Cardiac septum (tissue), 1 donor: ENCODE results near the gene ANKMY1. TPM values are rescaled to one million over a fixed set of nuclear protein-coding genes. Genes with fewer than 3 reads are reported as not detected.

ENCODE experiments used
- DNase-seq: peaks from one replicate; pipeline ENCODE4 v3.0.0-alpha.2; 2020; ENCODE audit warnings: low spot score
- intact Hi-C: fragments of 100-400 bp; cut with DNase I; formaldehyde crosslinking; loops from one replicate; pipeline ENCODE4 v1.14.0; 2022
- total RNA-seq: library from RNA; stranded (reverse); fragmentation: NEBNext Ultra II Directional; extraction: Animal tissue kit (Norgen Biotek cat#: 25700); gene quantifications from one replicate; pipeline ENCODE4 v1.2.1, GENCODE V29; 2021
- donor health status: DM: no; HTN: no; CAD: no.

Gene ANKMY1
- total RNA-seq, 1 donor from 2014 or later = 8.2 TPM

- intact Hi-C loops = no loop called here
- DNase-seq = peak; percentile 72
These were observed 98.2 kb downstream of the ANKMY1 start for GRCh38 chr2:240459401-240460252.

- intact Hi-C loops = no loop called here
- peak; percentile 75 for DNase-seq
These were observed 98.8 kb downstream of the ANKMY1 start for GRCh38 chr2:240458900-240459391.

- DNase-seq = peak; percentile 43
- intact Hi-C loops = no loop called here
These were observed 99.5 kb downstream of the ANKMY1 start for GRCh38 chr2:240458044-240458899.

- intact Hi-C loops = no loop called here
- DNase-seq = no peak
These were observed 100.4 kb downstream of the ANKMY1 start for GRCh38 chr2:240457223-240458043.

- intact Hi-C loops = no loop called here
- no peak for DNase-seq
These were observed 101.2 kb downstream of the ANKMY1 start for GRCh38 chr2:240456447-240457222.

GRCh38 chr2:240455647-240456446 is 101.9 kb downstream of the ANKMY1 start:
- no peak for DNase-seq
- intact Hi-C loops = no loop called here

GRCh38 chr2:240455272-240455646 is 102.5 kb downstream of the ANKMY1 start:
- no peak for DNase-seq
- intact Hi-C loops = no loop called here

- DNase-seq = no peak
- intact Hi-C loops = no loop called here
These were observed 103.5 kb downstream of the ANKMY1 start for GRCh38 chr2:240454106-240454901.

GRCh38 chr2:240453461-240454105 is 104.2 kb downstream of the ANKMY1 start:
- intact Hi-C loops = no loop called here
- DNase-seq = no peak

GRCh38 chr2:240452462-240453256 is 105.1 kb downstream of the ANKMY1 start:
- no peak for DNase-seq

GRCh38 chr2:240451791-240452461 is 105.9 kb downstream of the ANKMY1 start:
- intact Hi-C loops = no loop called here
- no peak for DNase-seq

More at GRCh38 chr2:240452462-240453256, 105.1 kb downstream of the ANKMY1 start:
- intact Hi-C loops = no loop called here

- intact Hi-C loops = no loop called here
These were observed 106.6 kb downstream of the ANKMY1 start for GRCh38 chr2:240451108-240451611.

GRCh38 chr2:240450532-240451107 is 107.2 kb downstream of the ANKMY1 start:
- DNase-seq = no peak
- intact Hi-C loops = no loop called here

More at GRCh38 chr2:240451108-240451611, 106.6 kb downstream of the ANKMY1 start:
- DNase-seq = no peak

- intact Hi-C loops = no loop called here
- no peak for DNase-seq
These were observed 107.8 kb downstream of the ANKMY1 start for GRCh38 chr2:240449764-240450531.
